ENCODE data around the gene ANKRD13D.
A peak's percentile ranks its signal among the peaks of the same experiment; 100 is the strongest.

GRCh38 chr11:67261640-67261945, 27.5 kb upstream of the ANKRD13D start:
- no peak for TF ChIP-seq USF1 (IDR thresholded peaks at IDR 0.05; ENCODE audit: borderline replicate concordance, low read depth)
- no peak for TF ChIP-seq ZBTB33 (IDR thresholded peaks at IDR 0.05; ENCODE audit: borderline replicate concordance, low read depth)
- no peak for TF ChIP-seq TAF1 (IDR thresholded peaks at IDR 0.05; ENCODE audit: borderline replicate concordance, low read depth, low read length)
- no peak for TF ChIP-seq JUND (IDR thresholded peaks at IDR 0.05)
- no peak for TF ChIP-seq EZH2phosphoT487 (IDR thresholded peaks at IDR 0.05; ENCODE audit: borderline replicate concordance, low read depth)
- peak; percentile 48 for TF ChIP-seq CTCF (IDR thresholded peaks at IDR 0.05)
- TF ChIP-seq SIN3A (IDR thresholded peaks at IDR 0.05; ENCODE audit: borderline replicate concordance, low read depth, low read length) = no peak
- no peak for TF ChIP-seq GATA2 (CRISPR knock-in tag; IDR thresholded peaks at IDR 0.05)
- TF ChIP-seq RAD21 (IDR thresholded peaks at IDR 0.05; ENCODE audit: low read length) = no peak

Data from SK-N-SH (cell line).